Loucy (cell line): ENCODE measurements around the gene TM9SF2.

ENCODE experiments used
- H2AFZ ChIP-seq: fragments of 200-600 bp; sonication (generic); 2 replicates; pipeline ENCODE4 v1.6.0; 2016; ENCODE audit warnings: antibody characterized with exemption, mild to moderate bottlenecking, low read length, moderate library complexity
- H3F3A ChIP-seq: fragments of 200-600 bp; 2 replicates; pipeline ENCODE4 v1.6.0; 2016; ENCODE audit warnings: antibody characterized with exemption, low read depth, mild to moderate bottlenecking
- H3K27me3 ChIP-seq: fragments of 200-600 bp; sonication (generic); 2 replicates; pipeline ENCODE4 v1.6.1; 2014; ENCODE audit warnings: low read length, mild to moderate bottlenecking; ENCODE audit not compliant: insufficient read depth, poor library complexity, severe bottlenecking
- H3K36me3 ChIP-seq: fragments of 200-600 bp; sonication (generic); 2 replicates; pipeline ENCODE4 v1.6.1; 2016; ENCODE audit warnings: low read length; ENCODE audit not compliant: insufficient read depth
- H3K4me1 ChIP-seq: fragments of 200-600 bp; sonication (generic); 2 replicates; pipeline ENCODE4 v1.5.1; 2014; ENCODE audit warnings: low read length, mild to moderate bottlenecking; ENCODE audit not compliant: insufficient read depth, poor library complexity, severe bottlenecking
- H3K4me2 ChIP-seq: fragments of 200-600 bp; sonication (generic); 2 replicates; pipeline ENCODE4 v1.6.0; 2014; ENCODE audit warnings: antibody characterized with exemption, low read length, low read depth, mild to moderate bottlenecking; ENCODE audit not compliant: poor library complexity, severe bottlenecking
- H3K4me3 ChIP-seq: fragments of 200-600 bp; sonication (generic); 2 replicates; pipeline ENCODE4 v1.5.1; 2014; ENCODE audit warnings: low read length, mild to moderate bottlenecking, mixed read lengths; ENCODE audit not compliant: poor library complexity, severe bottlenecking
- H3K79me2 ChIP-seq: fragments of 200-600 bp; sonication (generic); 2 replicates; pipeline ENCODE4 v1.6.1; 2014; ENCODE audit warnings: low read length; ENCODE audit not compliant: insufficient read depth
- H3K9ac ChIP-seq: fragments of 200-600 bp; sonication (generic); 2 replicates; pipeline ENCODE4 v1.6.0; 2014; ENCODE audit warnings: mild to moderate bottlenecking, low read depth, low read length, moderate library complexity; ENCODE audit not compliant: poor library complexity, severe bottlenecking
- H3K9me2 ChIP-seq: fragments of 200-600 bp; sonication (generic); replicated peaks from 2 replicates; pipeline ENCODE4 v1.6.1; 2016; ENCODE audit warnings: low read depth, low read length, mixed read lengths
- H3K9me3 ChIP-seq: fragments of 200-600 bp; sonication (generic); 2 replicates; pipeline ENCODE4 v1.6.1; 2014; ENCODE audit warnings: mild to moderate bottlenecking, antibody characterized with exemption, low read length, low read depth; ENCODE audit not compliant: insufficient read depth
- H4K20me1 ChIP-seq: fragments of 200-600 bp; sonication (generic); 2 replicates; pipeline ENCODE4 v1.6.0; 2014; ENCODE audit warnings: antibody characterized with exemption, low read length, mild to moderate bottlenecking; ENCODE audit not compliant: insufficient read depth, poor library complexity, severe bottlenecking
- CTCF ChIP-seq: fragments of 200-600 bp; sonication (generic); conservative IDR thresholded peaks from 2 replicates; pipeline ENCODE4 v1.5.1; 2014; ENCODE audit warnings: mild to moderate bottlenecking, antibody characterized with exemption, low read length
- EZH2phosphoT487 ChIP-seq: fragments of 200-600 bp; IDR thresholded peaks from 2 replicates; pipeline ENCODE4 v1.6.1; 2018; ENCODE audit warnings: antibody characterized with exemption, mild to moderate bottlenecking, moderate library complexity, borderline replicate concordance

TM9SF2 gene

GRCh38 chr13:99553033-99553432, 51.8 kb downstream of the TM9SF2 start:
- H3K79me2 ChIP-seq: no peaks in the 10 kb centered on the region
- no peaks in the 10 kb centered on the region for H3K4me1 ChIP-seq
- H3K4me2 ChIP-seq: no peak overlapping the region
- H2AFZ ChIP-seq: no peak overlapping the region
- peaks cover 2% of the 10 kb centered on the region; the same call in 1 of the 2 replicates for H3F3A ChIP-seq
- peaks cover 85% of the 10 kb centered on the region for H3K36me3 ChIP-seq
- no peak overlapping the region for H3K4me3 ChIP-seq
- H3K27me3 ChIP-seq: no peaks in the 10 kb centered on the region
- H3K9me2 ChIP-seq: no peaks in the 10 kb centered on the region
- H3K9me3 ChIP-seq: no peaks in the 10 kb centered on the region
- TF ChIP-seq CTCF (no peak), EZH2phosphoT487 (no peak)
- no peaks in the 10 kb centered on the region for H4K20me1 ChIP-seq
- no peak overlapping the region for H3K9ac ChIP-seq

GRCh38 chr13:99555149-99555548, 53.9 kb downstream of the TM9SF2 start:
- Histone ChIP-seq H3K36me3 (peaks cover 80% of the 10 kb centered on the region), H3K4me2 (no peak overlapping the region)

GRCh38 chr13:99556867-99557443, 55.7 kb downstream of the TM9SF2 start:
- H3K27me3 ChIP-seq: no peaks in the 10 kb centered on the region
- H4K20me1 ChIP-seq: no peaks in the 10 kb centered on the region
- H3F3A ChIP-seq: peaks cover 2% of the 10 kb centered on the region; the same call in 1 of the 2 replicates
- H3K36me3 ChIP-seq: peaks cover 77% of the 10 kb centered on the region; the same call in 1 of the 2 replicates
- H3K4me1 ChIP-seq: no peaks in the 10 kb centered on the region
- H3K9me2 ChIP-seq: no peaks in the 10 kb centered on the region
- H3K9me3 ChIP-seq: no peaks in the 10 kb centered on the region
- H2AFZ ChIP-seq: no peak overlapping the region
- no peak for TF ChIP-seq EZH2phosphoT487
- TF ChIP-seq CTCF: no peak
- H3K9ac ChIP-seq: no peak overlapping the region
- no peak overlapping the region for H3K4me2 ChIP-seq
- no peak overlapping the region for H3K4me3 ChIP-seq
- no peaks in the 10 kb centered on the region for H3K79me2 ChIP-seq

More at GRCh38 chr13:99555149-99555548, 53.9 kb downstream of the TM9SF2 start:
- Histone ChIP-seq H4K20me1 (no peaks in the 10 kb centered on the region), H2AFZ (no peak overlapping the region), H3F3A (peaks cover 2% of the 10 kb centered on the region; the same call in 1 of the 2 replicates), H3K4me1 (no peaks in the 10 kb centered on the region), H3K4me3 (no peak overlapping the region), H3K9ac (no peak overlapping the region), H3K79me2 (no peaks in the 10 kb centered on the region), H3K9me3 (no peaks in the 10 kb centered on the region), H3K27me3 (no peaks in the 10 kb centered on the region), H3K9me2 (no peaks in the 10 kb centered on the region)
- no peak for TF ChIP-seq CTCF
- TF ChIP-seq EZH2phosphoT487: no peak
